Immature natural killer cell (primary cell): ENCODE data around the gene AATK. TPM values are rescaled to one million over a fixed set of nuclear protein-coding genes. Genes with fewer than 3 reads are reported as not detected.

ENCODE experiments used
- DNase-seq, 3 donors: peaks; one replicate each; pipeline ENCODE4 v3.0.0; 2022; ENCODE audit warnings: mixed read lengths in 1 of 3
- H3K27ac Mint-ChIP-seq, 6 donors: one replicate each; pipeline ENCODE4 v1.8.0; 2020; ENCODE audit warnings: mixed read lengths in 6 of 6, mild to moderate bottlenecking in 5 of 6, inconsistent platforms in 4 of 6, moderate library complexity in 3 of 6
- H3K27me3 Mint-ChIP-seq, 3 donors: one replicate each; pipeline ENCODE4 v1.8.0; 2020 to 2021; ENCODE audit warnings: low read depth in 3 of 3, mild to moderate bottlenecking in 3 of 3, mixed read lengths in 3 of 3, moderate library complexity in 3 of 3, inconsistent platforms in 1 of 3
- H3K36me3 Mint-ChIP-seq, 3 donors: one replicate each; pipeline ENCODE4 v1.8.0; 2020; ENCODE audit warnings: mixed read lengths in 3 of 3, inconsistent platforms in 2 of 3, mild to moderate bottlenecking in 2 of 3
- H3K4me1 Mint-ChIP-seq, 2 donors: one replicate each; pipeline ENCODE4 v1.8.0; 2020; ENCODE audit warnings: inconsistent platforms in 2 of 2, mild to moderate bottlenecking in 2 of 2, mixed read lengths in 2 of 2, moderate library complexity in 1 of 2
- H3K4me3 Mint-ChIP-seq, 5 donors: one replicate each; pipeline ENCODE4 v1.8.0; 2020; ENCODE audit warnings: mild to moderate bottlenecking in 5 of 5, mixed read lengths in 5 of 5, inconsistent platforms in 3 of 5, moderate library complexity in 3 of 5
- H3K9me3 Mint-ChIP-seq, 6 donors: one replicate each; pipeline ENCODE4 v1.8.0; 2020; ENCODE audit warnings: mild to moderate bottlenecking in 6 of 6, mixed read lengths in 6 of 6, inconsistent platforms in 4 of 6, moderate library complexity in 3 of 6
- polyA plus RNA-seq, 3 donors: library from polyadenylated mRNA; unstranded; fragments of 300-500 nt; fragmentation: Illumina TruSeq; gene quantifications; one replicate each; pipeline ENCODE4 v1.2.3, GENCODE V29; 2021

AATK gene
- polyA plus RNA-seq, 3 donors from 2014 or later, result 0.52 to 2.9 (median 0.97) TPM

GRCh38 chr17:81071761-81072741 lies 94.0 kb downstream of the AATK start:
- no peaks in the 10 kb centered on the region for H3K36me3 Mint-ChIP-seq
- H3K27me3 Mint-ChIP-seq, result peaks cover 0 to 4% (median 4%) of the 10 kb centered on the region in 3 donors
- no peak overlapping the region for H3K27ac Mint-ChIP-seq
- no peaks in the 10 kb centered on the region for H3K4me1 Mint-ChIP-seq
- no peak for DNase-seq
- H3K9me3 Mint-ChIP-seq, result no peaks in the 10 kb centered on the region
- no peak overlapping the region for H3K4me3 Mint-ChIP-seq

DNA sequence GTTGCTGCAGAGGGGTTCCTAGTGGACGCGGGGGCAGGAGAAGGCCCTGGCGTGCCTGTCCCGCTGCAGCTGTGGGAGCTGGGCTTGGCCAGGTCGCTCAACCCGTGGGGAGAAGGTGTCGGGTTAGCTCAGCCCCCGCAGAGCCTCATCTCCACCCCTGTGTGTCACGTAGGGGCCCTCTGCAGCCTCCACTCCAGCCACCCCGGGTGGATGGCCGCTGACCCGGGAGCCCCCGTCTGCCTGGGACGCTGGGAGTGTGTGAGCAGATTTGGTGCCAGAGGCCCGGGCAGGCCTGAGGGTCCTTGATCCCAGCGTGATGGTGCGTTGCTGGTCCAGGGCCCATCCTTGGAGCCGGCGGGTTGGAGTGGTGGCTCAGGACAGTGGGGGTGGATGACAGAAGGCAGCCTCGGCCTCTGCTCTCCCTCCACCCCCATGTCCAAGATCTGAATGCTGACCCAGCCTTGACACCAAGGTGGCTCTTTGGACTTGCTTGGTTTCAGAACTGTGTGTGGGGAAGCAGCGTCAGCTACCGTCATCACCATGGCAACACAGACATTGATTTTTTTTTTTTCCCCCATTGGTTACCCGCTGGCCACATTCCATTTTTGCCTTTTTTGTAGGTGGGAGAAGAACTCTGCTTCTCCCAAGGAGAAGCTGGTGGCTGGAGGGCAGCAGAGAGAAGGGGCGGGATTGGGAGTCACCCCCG lies 95.3 kb downstream of the AATK start:
- Mint-ChIP-seq H3K27me3 (peaks cover 0 to 4% (median 2%) of the 10 kb centered on the region in 3 donors), H3K36me3 (no peaks in the 10 kb centered on the region), H3K4me1 (no peaks in the 10 kb centered on the region), H3K4me3 (no peak overlapping the region), H3K27ac (no peak overlapping the region), H3K9me3 (no peaks in the 10 kb centered on the region)
- no peak for DNase-seq

- H3K36me3 Mint-ChIP-seq, result no peaks in the 10 kb centered on the region
- H3K27ac Mint-ChIP-seq, result no peak overlapping the region
- no peak for DNase-seq
- no peaks in the 10 kb centered on the region for H3K9me3 Mint-ChIP-seq
- H3K4me1 Mint-ChIP-seq, result no peaks in the 10 kb centered on the region
- H3K27me3 Mint-ChIP-seq, result peaks cover 0 to 4% (median 2%) of the 10 kb centered on the region in 3 donors
- no peak overlapping the region for H3K4me3 Mint-ChIP-seq
Measured at GRCh38 chr17:81069135-81069645, 96.8 kb downstream of the AATK start.

DNA sequence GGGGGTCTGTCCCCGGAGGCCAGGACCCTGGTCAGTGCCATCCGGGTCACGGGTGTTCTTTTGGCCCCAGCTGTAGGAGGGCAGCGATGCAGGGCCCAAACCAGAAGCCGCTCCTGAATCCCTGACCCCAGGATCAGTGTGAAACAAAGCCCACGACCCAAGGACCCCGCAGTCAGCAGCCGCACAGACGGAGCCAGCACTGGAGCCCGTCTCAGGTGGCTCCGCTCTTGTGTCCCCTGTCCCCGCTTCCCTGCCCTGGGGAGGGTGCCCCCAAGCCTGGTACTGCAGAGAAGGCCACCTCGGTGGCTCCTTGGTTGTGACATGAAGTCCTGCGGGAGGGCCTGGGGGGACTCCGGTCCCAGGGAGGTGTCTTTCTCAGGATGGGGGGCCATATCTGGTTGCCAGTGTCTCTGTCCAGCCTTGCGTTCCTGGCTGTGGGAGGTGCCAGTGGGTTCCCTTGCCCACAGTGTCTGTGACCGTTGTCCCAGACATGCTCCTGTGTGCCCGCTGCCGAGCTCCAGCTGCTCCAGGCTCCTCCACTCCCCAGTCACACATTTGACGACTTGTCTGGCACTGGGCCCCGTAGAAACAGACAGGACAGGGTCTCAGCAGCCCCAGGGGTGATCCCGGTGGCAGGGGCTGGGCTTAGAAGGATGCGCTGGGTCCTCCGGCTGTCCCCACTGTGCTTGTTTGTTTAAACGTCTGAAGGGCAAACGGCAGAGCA lies 97.4 kb downstream of the AATK start:
- H3K27ac Mint-ChIP-seq, result no peak overlapping the region
- H3K36me3 Mint-ChIP-seq, result no peaks in the 10 kb centered on the region
- no peak for DNase-seq
- H3K4me3 Mint-ChIP-seq, result no peak overlapping the region
- H3K27me3 Mint-ChIP-seq, result peaks cover 0 to 4% (median 2%) of the 10 kb centered on the region in 3 donors
- H3K9me3 Mint-ChIP-seq, result no peaks in the 10 kb centered on the region
- no peaks in the 10 kb centered on the region for H3K4me1 Mint-ChIP-seq

DNA sequence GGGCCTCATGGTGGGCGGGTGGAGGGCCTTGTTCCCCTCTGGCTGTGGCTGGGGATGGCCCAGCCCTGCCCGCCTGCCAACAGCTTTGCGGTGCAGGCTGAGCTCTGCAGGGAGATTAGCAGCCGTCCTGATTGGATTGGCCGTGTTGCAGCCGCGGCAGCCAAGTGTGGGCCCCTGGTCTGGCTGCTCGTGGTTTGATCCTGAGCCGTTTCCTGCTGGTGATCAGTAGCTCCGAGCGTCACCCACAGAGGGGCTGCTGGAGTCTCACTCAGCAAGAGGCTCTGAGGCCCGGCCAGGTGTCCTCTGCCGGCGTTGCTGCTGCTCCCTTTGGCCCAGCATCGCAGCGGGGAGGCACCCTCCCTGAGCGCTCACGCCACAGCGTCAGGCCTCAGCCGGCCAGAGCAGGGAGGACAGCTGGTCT lies 98.6 kb downstream of the AATK start:
- peaks cover 0 to 4% (median 2%) of the 10 kb centered on the region in 3 donors for H3K27me3 Mint-ChIP-seq
- DNase-seq, result no peak
- no peak overlapping the region for H3K4me3 Mint-ChIP-seq
- H3K9me3 Mint-ChIP-seq, result no peaks in the 10 kb centered on the region
- H3K27ac Mint-ChIP-seq, result no peak overlapping the region
- H3K36me3 Mint-ChIP-seq, result no peaks in the 10 kb centered on the region
- H3K4me1 Mint-ChIP-seq, result no peaks in the 10 kb centered on the region

Other genes starting within 250 kb of the AATK start
- 10 to 100 TPM; 67.7 to 71.4 (median 70.2) TPM for gene CHMP6, start 174.4 kb downstream of the AATK start, polyA plus RNA-seq
- gene BAIAP2, start 131.1 kb downstream of the AATK start, polyA plus RNA-seq, result 1 to 10 TPM; 1.1 to 5.1 (median 4.7) TPM
- not detected for gene PVALEF, start 714 bp downstream of the AATK start, polyA plus RNA-seq
- 1 to 10 TPM in 2 of 3 donors, under 1 TPM in 1; 0.43 to 7.4 (median 1.5) TPM for gene CEP131, start 56.7 kb upstream of the AATK start, polyA plus RNA-seq
- gene TEPSIN, start 72.8 kb upstream of the AATK start, polyA plus RNA-seq, result 1 to 10 TPM; 1.6 to 7.3 (median 5.0) TPM
- gene NDUFAF8, start 73.1 kb upstream of the AATK start, polyA plus RNA-seq, result 100 to 1,000 TPM in 1 of 3 donors, 10 to 100 TPM in 2; 61.2 to 121 (median 67.8) TPM
- 10 to 100 TPM; 46.8 to 98.7 (median 46.8) TPM for gene SLC38A10, start 129.1 kb upstream of the AATK start, polyA plus RNA-seq
- gene BAHCC1, start 229.2 kb upstream of the AATK start, polyA plus RNA-seq, result under 1 TPM in 1 of 3 donors, not detected in 2; 0.02 TPM